ENCODE results near the gene CCDC190. TPM values are rescaled to one million over a fixed set of nuclear protein-coding genes. Genes with fewer than 3 reads are reported as not detected.
A peak's percentile ranks its signal among the peaks of the same experiment; 100 is the strongest.

CCDC190 gene
- total and polyA plus RNA-seq, 2 of the 8 experiments (the other 6 are each of a cell fraction or from before 2014, with no cell fraction given): not detected

- Histone ChIP-seq H3K4ac (replicated peaks; ENCODE audit: insufficient read length, low read depth, low read length) (no peak overlapping the region), H2BK12ac (ENCODE audit: low read depth, low read length) (no peak overlapping the region), H4K8ac (ENCODE audit: extremely low read depth, insufficient read depth, low read length) (no peak overlapping the region), H3K79me2 (ENCODE audit: control insufficient read depth in 1 of 2, insufficient read depth in 2 of 2, low read length in 2 of 2) (no peaks in the 10 kb centered on the region), H3K23me2 (ENCODE audit: low read depth, low read length) (no peaks in the 10 kb centered on the region), H3K79me1 (ENCODE audit: low read depth, low read length) (no peaks in the 10 kb centered on the region), H2AK5ac (ENCODE audit: low read depth, low read length) (no peak overlapping the region), H2BK15ac (ENCODE audit: low read length) (no peak overlapping the region), H4K91ac (replicated peaks; ENCODE audit: insufficient read length, low read length) (no peak overlapping the region), H2BK120ac (replicated peaks; ENCODE audit: low read depth, low read length) (no peak overlapping the region), H3K18ac (ENCODE audit: extremely low read depth, low read length) (no peak overlapping the region), H3K27ac (ENCODE audit: low read depth, low read length) (no peak overlapping the region), H3K4me1 (replicated peaks in 1 of 4; ENCODE audit: control insufficient read depth in 3 of 4, insufficient read depth in 4 of 4, low read length in 3 of 4) (peaks cover 0 to 3% (median 0%) of the 10 kb centered on the region in 4 experiments; a peak in 2 of 7 replicates), H3K14ac (ENCODE audit: insufficient read length) (no peak overlapping the region), H3K27me3 (replicated peaks in 1 of 4; ENCODE audit: control insufficient read depth in 3 of 4, extremely low read depth in 1 of 4, insufficient read depth in 3 of 4, low read length in 3 of 4) (no peaks in the 10 kb centered on the region), H3K36me3 (ENCODE audit: control insufficient read depth in 2 of 4, insufficient read depth in 4 of 4, low read length in 3 of 4) (no peaks in the 10 kb centered on the region), H2BK5ac (ENCODE audit: low read depth, low read length) (no peak overlapping the region), H3K56ac (replicated peaks; ENCODE audit: insufficient read length, low read depth, low read length) (no peak overlapping the region), H2AFZ (ENCODE audit: low read length) (no peak overlapping the region), H2BK20ac (ENCODE audit: low read length) (no peak overlapping the region), H3K4me2 (ENCODE audit: insufficient read depth in 1 of 2, low read depth in 2 of 2, low read length in 2 of 2) (no peak overlapping the region), H3K9me3 (ENCODE audit: insufficient read depth in 2 of 2, low read depth in 1 of 2, low read length in 1 of 2) (no peaks in the 10 kb centered on the region), H4K5ac (ENCODE audit: insufficient read length, low read depth, low read length) (no peak overlapping the region), H4K20me1 (replicated peaks in 1 of 2; ENCODE audit: control insufficient read depth in 1 of 2, insufficient read depth in 2 of 2, low read length in 2 of 2) (no peaks in the 10 kb centered on the region), H3K9ac (replicated peaks in 1 of 4; ENCODE audit: extremely low read depth in 1 of 4, low read depth in 3 of 4, low read length in 3 of 4) (no peak overlapping the region), H3K23ac (ENCODE audit: insufficient read length) (no peak overlapping the region), H3K4me3 (ENCODE audit: extremely low read depth in 1 of 4, insufficient read depth in 2 of 4, low read depth in 3 of 4, low read length in 4 of 4) (no peak overlapping the region)
- no peak for FAIRE-seq
- no peak for DNase-seq (ENCODE audit: low read depth in 1 of 2, low spot score in 2 of 2)
- 83% methylated on average over 8 of the region's 8 CpGs; no CpG with 5 or more reads in 1 of the 2 experiments for WGBS, 2 experiments (ENCODE audit: extremely low coverage in 1 of 2, insufficient coverage in 1 of 2, insufficient read length in 1 of 2, insufficient replicate concordance in 2 of 2, low coverage in 1 of 2, low lambda C conversion rate in 2 of 2, missing lambda C conversion rate in 1 of 2)
- ChIA-PET CTCF (ENCODE audit: partially characterized antibody) (interaction anchor here (1.0 to 1.9 kb wide), 12 partner anchors 11 to 448 kb away, joined by 3 to 14 read pairs (median 4); partner anchors contain the start of genes NUF2 and RGS4), POLR2A (ENCODE audit: partially characterized antibody) (no interaction called here)
- TF ChIP-seq BRCA1 (IDR thresholded peaks at IDR 0.05; ENCODE audit: low read depth, low read length) (no peak), SAP30 (IDR thresholded peaks at IDR 0.05; ENCODE audit: insufficient read depth, insufficient replicate concordance, low read length) (no peak), EGR1 (IDR thresholded peaks at IDR 0.05; ENCODE audit: borderline replicate concordance, low read depth, low read length) (no peak), GTF2F1 (IDR thresholded peaks at IDR 0.05; ENCODE audit: borderline replicate concordance, low read depth, low read length) (no peak), JUN (IDR thresholded peaks at IDR 0.05; ENCODE audit: low read depth, low read length) (no peak), SIX5 (IDR thresholded peaks at IDR 0.05; ENCODE audit: low read depth, low read length) (no peak), SP1 (IDR thresholded peaks at IDR 0.05; ENCODE audit: low read depth, low read length) (no peak), CTCF (IDR thresholded peaks at IDR 0.05; ENCODE audit: control extremely low read depth in 1 of 3, insufficient read depth in 1 of 3, low read depth in 1 of 3, low read length in 3 of 3) (peak in 2 of 3 experiments; percentile 8 to 24; a peak in 3 of 4 replicates), CHD2 (IDR thresholded peaks at IDR 0.05; ENCODE audit: low read length) (no peak)
Measured at GRCh38 chr1:162873671-162874666, 13.0 kb upstream of the CCDC190 start.
